HFFc6 (cell line): ENCODE results near the gene TRDN. TPM values are rescaled to one million over a fixed set of nuclear protein-coding genes. Genes with fewer than 3 reads are reported as not detected.

Experiments used
- DNase-seq: peaks from one replicate; pipeline ENCODE4 v3.0.0-alpha.2; 2018
- H3K27ac Mint-ChIP-seq: 2 replicates; pipeline ENCODE4 v1.8.0; 2020; ENCODE audit warnings: mild to moderate bottlenecking, mixed read lengths
- H3K27me3 Mint-ChIP-seq: 2 replicates; pipeline ENCODE4 v1.8.0; 2021; ENCODE audit warnings: mild to moderate bottlenecking, moderate library complexity, mixed read lengths; ENCODE audit not compliant: insufficient read depth
- H3K36me3 Mint-ChIP-seq: 2 replicates; pipeline ENCODE4 v1.8.0; 2021; ENCODE audit warnings: low read depth, mixed read lengths
- H3K4me1 Mint-ChIP-seq: 2 replicates; pipeline ENCODE4 v1.8.0; 2020; ENCODE audit warnings: low read depth, mixed read lengths
- H3K4me3 Mint-ChIP-seq: 2 replicates; pipeline ENCODE4 v1.8.0; 2020; ENCODE audit warnings: mild to moderate bottlenecking, moderate library complexity, mixed read lengths
- H3K9me3 Mint-ChIP-seq: 2 replicates; pipeline ENCODE4 v1.8.0; 2020; ENCODE audit warnings: mild to moderate bottlenecking, mixed read lengths
- total RNA-seq, 6 experiments: library from RNA; stranded (reverse); fragmentation: NEBNext Ultra II Directional; extraction: Animal tissue kit (Norgen Biotek cat#: 25700); gene quantifications; 2 replicates in 1 of 6; 3 replicates in 5 of 6; pipeline ENCODE4 v1.2.3, GENCODE V29; 2021
- TF ChIP-seq, protein P1 (sequence below): fragments of 200-600 bp; sonication (generic); IDR thresholded peaks from 2 replicates; pipeline ENCODE4 v1.5.0; 2021; ENCODE audit warnings: antibody characterized with exemption, mild to moderate bottlenecking

Gene TRDN
- total RNA-seq, 6 experiments from 2014 or later, result not detected

DNA sequence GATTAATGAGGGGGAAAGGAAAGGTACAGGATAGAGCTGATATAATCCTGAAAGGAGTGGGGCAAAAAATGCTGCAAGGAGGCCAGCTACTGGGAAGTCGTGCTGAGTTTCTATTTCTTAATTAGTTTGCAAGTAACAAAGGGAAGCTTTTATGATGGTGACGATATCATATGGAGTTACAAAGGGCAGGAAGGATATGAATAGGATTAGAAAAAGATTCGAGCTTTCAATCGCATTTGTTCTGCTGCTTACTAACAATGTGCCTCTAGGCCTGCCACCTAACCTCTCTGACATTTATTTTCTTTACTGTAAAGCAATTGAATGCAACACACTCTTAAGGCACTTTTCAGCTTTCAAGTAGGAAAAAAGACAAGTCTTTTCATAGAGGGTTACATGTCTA is 421.5 kb downstream of the TRDN start:
- Mint-ChIP-seq H3K4me3 (no peak overlapping the region), H3K9me3 (peaks cover 32% of the 10 kb centered on the region), H3K27ac (no peak overlapping the region), H3K27me3 (no peaks in the 10 kb centered on the region; the same call in 1 of the 2 replicates), H3K4me1 (no peaks in the 10 kb centered on the region), H3K36me3 (no peaks in the 10 kb centered on the region)
- DNase-seq, result no peak
- TF ChIP-seq, protein P1, sequence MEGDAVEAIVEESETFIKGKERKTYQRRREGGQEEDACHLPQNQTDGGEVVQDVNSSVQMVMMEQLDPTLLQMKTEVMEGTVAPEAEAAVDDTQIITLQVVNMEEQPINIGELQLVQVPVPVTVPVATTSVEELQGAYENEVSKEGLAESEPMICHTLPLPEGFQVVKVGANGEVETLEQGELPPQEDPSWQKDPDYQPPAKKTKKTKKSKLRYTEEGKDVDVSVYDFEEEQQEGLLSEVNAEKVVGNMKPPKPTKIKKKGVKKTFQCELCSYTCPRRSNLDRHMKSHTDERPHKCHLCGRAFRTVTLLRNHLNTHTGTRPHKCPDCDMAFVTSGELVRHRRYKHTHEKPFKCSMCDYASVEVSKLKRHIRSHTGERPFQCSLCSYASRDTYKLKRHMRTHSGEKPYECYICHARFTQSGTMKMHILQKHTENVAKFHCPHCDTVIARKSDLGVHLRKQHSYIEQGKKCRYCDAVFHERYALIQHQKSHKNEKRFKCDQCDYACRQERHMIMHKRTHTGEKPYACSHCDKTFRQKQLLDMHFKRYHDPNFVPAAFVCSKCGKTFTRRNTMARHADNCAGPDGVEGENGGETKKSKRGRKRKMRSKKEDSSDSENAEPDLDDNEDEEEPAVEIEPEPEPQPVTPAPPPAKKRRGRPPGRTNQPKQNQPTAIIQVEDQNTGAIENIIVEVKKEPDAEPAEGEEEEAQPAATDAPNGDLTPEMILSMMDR, result no peak

DNA sequence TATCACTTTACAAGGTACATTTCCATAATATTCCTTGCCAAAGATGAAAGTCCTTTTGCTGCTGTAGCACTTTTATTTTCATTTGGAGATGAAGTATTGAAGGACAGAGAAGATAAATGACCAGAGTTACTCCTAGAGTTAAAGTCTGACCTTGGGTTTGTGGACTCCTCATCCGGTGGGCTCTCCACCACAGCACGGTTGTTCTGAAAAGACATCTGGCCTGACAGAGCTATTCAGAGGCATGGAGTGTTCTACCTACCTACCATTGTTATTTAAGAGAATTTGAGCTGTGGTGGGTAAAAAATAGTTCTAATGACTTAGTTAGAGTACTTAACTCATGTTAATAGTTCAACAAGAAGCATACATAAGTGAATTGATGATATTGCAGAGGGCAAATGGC is 422.3 kb downstream of the TRDN start:
- no peaks in the 10 kb centered on the region for H3K4me1 Mint-ChIP-seq
- no peaks in the 10 kb centered on the region for H3K36me3 Mint-ChIP-seq
- H3K27ac Mint-ChIP-seq, result no peak overlapping the region
- peaks cover 31% of the 10 kb centered on the region for H3K9me3 Mint-ChIP-seq
- H3K27me3 Mint-ChIP-seq, result no peaks in the 10 kb centered on the region; the same call in 1 of the 2 replicates
- H3K4me3 Mint-ChIP-seq, result no peak overlapping the region
- TF ChIP-seq, protein P1, result no peak
- no peak for DNase-seq

DNA sequence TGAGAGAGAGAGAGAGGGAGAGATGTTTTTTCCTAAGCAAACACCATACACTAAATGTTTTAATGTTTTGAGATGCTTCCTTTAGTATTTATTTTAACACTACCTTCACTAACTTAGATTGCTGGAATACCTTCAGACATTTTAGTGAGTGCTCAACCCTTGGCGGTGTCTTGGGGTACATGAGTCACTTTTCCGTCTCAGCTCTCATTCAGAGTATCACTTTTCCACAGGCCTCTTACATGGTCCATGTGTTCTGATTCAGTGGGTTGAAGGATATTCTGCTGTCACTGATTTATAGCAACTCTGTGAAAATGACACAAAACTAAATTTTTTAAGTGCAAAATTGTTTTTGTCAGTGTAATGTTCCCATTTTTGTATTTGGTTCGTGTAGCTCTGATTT is 422.8 kb downstream of the TRDN start:
- H3K4me1 Mint-ChIP-seq, result no peaks in the 10 kb centered on the region
- TF ChIP-seq, protein P1, result no peak
- DNase-seq, result no peak
- peaks cover 31% of the 10 kb centered on the region for H3K9me3 Mint-ChIP-seq
- H3K36me3 Mint-ChIP-seq, result no peaks in the 10 kb centered on the region
- no peaks in the 10 kb centered on the region; the same call in 1 of the 2 replicates for H3K27me3 Mint-ChIP-seq
- H3K27ac Mint-ChIP-seq, result no peak overlapping the region
- no peak overlapping the region for H3K4me3 Mint-ChIP-seq

DNA sequence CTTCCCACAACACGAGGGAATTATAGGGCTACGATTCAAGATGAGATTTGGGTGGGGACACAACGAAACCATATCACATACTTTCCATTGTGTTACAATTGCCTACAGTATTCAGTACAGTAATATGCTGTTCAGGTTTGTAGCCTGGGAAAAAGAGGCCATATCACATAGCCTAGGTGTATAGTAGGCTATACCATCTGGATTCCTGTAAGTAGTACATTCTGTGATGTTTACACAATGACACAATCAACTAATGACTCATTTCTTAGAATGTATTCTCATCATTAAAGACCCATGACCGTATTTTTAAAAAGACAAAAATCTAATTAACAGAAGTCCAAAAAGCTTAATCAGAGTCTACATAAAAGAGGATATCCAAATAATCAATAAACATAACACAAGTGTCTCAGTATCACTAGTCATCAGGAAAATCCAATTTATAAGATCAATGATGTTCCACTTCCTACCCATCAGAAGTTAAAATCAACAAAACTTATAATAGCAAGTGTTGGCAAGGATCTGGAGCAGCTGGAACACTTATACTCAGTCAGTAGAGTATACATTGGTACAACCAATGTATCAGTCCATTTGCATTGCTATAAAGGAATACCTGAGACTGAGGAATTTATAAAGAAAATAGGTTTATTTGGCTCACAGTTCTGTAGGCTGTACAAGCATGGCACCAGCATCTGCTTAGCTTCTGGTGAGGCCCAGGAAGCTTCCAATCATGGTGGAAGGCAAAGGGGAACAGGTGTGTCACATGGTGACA is 424.8 kb downstream of the TRDN start:
- Mint-ChIP-seq H3K36me3 (no peaks in the 10 kb centered on the region), H3K9me3 (peaks cover 21% of the 10 kb centered on the region; the same call in 1 of the 2 replicates), H3K27ac (no peak overlapping the region), H3K4me1 (no peaks in the 10 kb centered on the region), H3K4me3 (no peak overlapping the region), H3K27me3 (no peaks in the 10 kb centered on the region; the same call in 1 of the 2 replicates)
- no peak for DNase-seq
- TF ChIP-seq, protein P1, result no peak

DNA sequence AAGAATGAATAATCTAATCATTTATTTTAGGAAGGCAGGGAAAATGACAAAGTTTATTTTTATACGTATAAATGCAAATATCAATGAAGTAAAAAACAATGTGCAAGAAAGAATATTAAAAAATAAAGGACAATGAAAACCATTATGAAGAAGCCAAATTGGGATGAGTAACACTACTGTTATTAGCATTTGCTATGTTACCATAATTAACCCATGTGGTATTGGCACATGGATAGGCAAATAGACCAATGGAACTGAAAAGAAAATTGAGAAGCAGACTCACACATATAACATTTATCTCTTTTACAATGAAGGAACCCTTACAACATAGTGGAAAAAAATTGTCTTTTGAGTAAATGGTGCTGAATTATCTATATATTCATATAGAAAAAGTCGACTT is 426.1 kb downstream of the TRDN start:
- no peaks in the 10 kb centered on the region for H3K36me3 Mint-ChIP-seq
- TF ChIP-seq, protein P1, result no peak
- no peak overlapping the region for H3K4me3 Mint-ChIP-seq
- no peaks in the 10 kb centered on the region; the same call in 1 of the 2 replicates for H3K27me3 Mint-ChIP-seq
- H3K9me3 Mint-ChIP-seq, result peaks cover 21% of the 10 kb centered on the region; the same call in 1 of the 2 replicates
- no peak overlapping the region for H3K27ac Mint-ChIP-seq
- DNase-seq, result no peak
- no peaks in the 10 kb centered on the region for H3K4me1 Mint-ChIP-seq
